ENCODE data around the gene MAB21L4. TPM values are rescaled to one million over a fixed set of nuclear protein-coding genes. Genes with fewer than 3 reads are reported as not detected.

MAB21L4 gene
- polyA plus RNA-seq, 1 donor = 4.8 TPM

- no peak for DNase-seq
These were observed 438 bp upstream of the MAB21L4 start for GRCh38 chr2:240896394-240896793.

- DNase-seq = no peak
These were observed 959 bp downstream of the MAB21L4 start for GRCh38 chr2:240894836-240895558.

GRCh38 chr2:240894006-240894405 is 1.9 kb downstream of the MAB21L4 start:
- DNase-seq = no peak

GRCh38 chr2:240893363-240893844 is 2.6 kb downstream of the MAB21L4 start:
- no peak for DNase-seq

- DNase-seq = no peak
These were observed 3.0 kb downstream of the MAB21L4 start for GRCh38 chr2:240892925-240893324.

- no peak for DNase-seq
These were observed 3.6 kb downstream of the MAB21L4 start for GRCh38 chr2:240892356-240892755.

GRCh38 chr2:240891492-240892340 is 4.2 kb downstream of the MAB21L4 start:
- no peak for DNase-seq

- no peak for DNase-seq
These were observed 5.3 kb downstream of the MAB21L4 start for GRCh38 chr2:240890691-240891090.

- DNase-seq = no peak
These were observed 6.1 kb downstream of the MAB21L4 start for GRCh38 chr2:240889601-240890560.

- no peak for DNase-seq
These were observed 6.9 kb downstream of the MAB21L4 start for GRCh38 chr2:240888890-240889573.

GRCh38 chr2:240888130-240888889 is 7.6 kb downstream of the MAB21L4 start:
- no peak for DNase-seq

GRCh38 chr2:240887631-240888030 is 8.3 kb downstream of the MAB21L4 start:
- no peak for DNase-seq

GRCh38 chr2:240886678-240887609 is 9.0 kb downstream of the MAB21L4 start:
- no peak for DNase-seq

- DNase-seq = no peak
These were observed 9.9 kb downstream of the MAB21L4 start for GRCh38 chr2:240886023-240886565.

GRCh38 chr2:240885566-240885965 is 10.4 kb downstream of the MAB21L4 start:
- no peak for DNase-seq

- no peak for DNase-seq
These were observed 11.2 kb downstream of the MAB21L4 start for GRCh38 chr2:240884745-240885144.

GRCh38 chr2:240884221-240884620 is 11.7 kb downstream of the MAB21L4 start:
- no peak for DNase-seq

- DNase-seq = no peak
These were observed 14.0 kb downstream of the MAB21L4 start for GRCh38 chr2:240881913-240882312.

GRCh38 chr2:240879105-240879504 is 16.9 kb downstream of the MAB21L4 start:
- DNase-seq = no peak
